ENCODE data around the gene NCKAP5.

DNA sequence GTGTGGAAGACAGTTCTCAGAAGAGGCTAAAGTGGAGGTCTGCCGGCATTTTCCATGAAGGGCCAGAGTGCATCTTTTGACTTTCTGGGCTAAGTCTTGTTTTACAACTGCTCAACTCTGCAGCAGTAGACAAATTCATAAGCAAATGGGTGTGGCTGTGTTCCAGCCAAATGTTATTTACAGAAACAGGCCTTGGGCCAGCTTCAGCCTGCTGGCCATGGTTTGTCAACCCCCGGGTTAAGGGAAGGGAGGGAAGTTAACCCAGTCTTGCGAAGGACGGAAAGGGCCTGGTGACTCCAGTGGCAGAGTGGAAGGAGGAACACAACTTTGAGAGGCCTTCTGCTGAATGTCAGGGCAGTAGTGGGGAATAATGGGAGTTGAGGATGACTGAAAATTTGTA lies 34.3 kb upstream of the NCKAP5 start:
- no peak for TF ChIP-seq CTCF (IDR thresholded peaks at IDR 0.05; ENCODE audit: poor library complexity)
- no peak for TF ChIP-seq EZH2phosphoT487 (IDR thresholded peaks at IDR 0.05; ENCODE audit: low read depth, severe bottlenecking, unreplicated experiment)
